Measurements from ENCODE around the gene LRRC7. TPM values are rescaled to one million over a fixed set of nuclear protein-coding genes. Genes with fewer than 3 reads are reported as not detected.

Gene LRRC7
- total RNA-seq, 1 donor = 0.09 TPM

GRCh38 chr1:70150444-70150843 lies 582.7 kb downstream of the LRRC7 start:
- no peak overlapping the region for H3K4me3 ChIP-seq (ENCODE audit: low read depth, low read length)
- DNase-seq (ENCODE audit: low read depth) = no peak
- TF ChIP-seq CTCF (IDR thresholded peaks at IDR 0.05; ENCODE audit: insufficient read depth, low read length) = no peak

DNA sequence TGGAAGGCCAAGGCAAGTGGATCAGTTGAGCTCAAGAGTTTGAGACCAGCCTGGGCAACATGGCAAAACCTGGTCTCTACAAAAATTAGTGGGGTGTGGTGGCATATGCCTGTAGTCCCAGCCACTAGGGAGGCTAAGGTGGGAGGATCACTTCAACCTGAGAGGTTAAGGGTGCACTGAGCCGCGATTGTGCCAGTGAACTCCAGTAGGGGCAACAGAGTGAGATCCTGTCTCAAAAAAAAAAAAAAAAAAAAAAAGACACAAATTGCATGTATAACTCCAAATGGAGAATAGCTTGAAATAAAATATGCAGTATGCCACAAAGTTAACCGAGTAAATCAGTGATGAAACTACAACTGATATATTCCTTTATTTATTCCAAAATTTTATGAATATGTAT lies 586.0 kb downstream of the LRRC7 start:
- TF ChIP-seq CTCF (IDR thresholded peaks at IDR 0.05; ENCODE audit: insufficient read depth, low read length) = no peak

GRCh38 chr1:70156529-70157120 lies 588.9 kb downstream of the LRRC7 start:
- H3K4me3 ChIP-seq (ENCODE audit: low read depth, low read length) = no peak overlapping the region
- TF ChIP-seq CTCF (IDR thresholded peaks at IDR 0.05; ENCODE audit: insufficient read depth, low read length) = no peak
- DNase-seq (ENCODE audit: low read depth) = no peak

More for the DNA sequence above, 586.0 kb downstream of the LRRC7 start:
- DNase-seq (ENCODE audit: low read depth) = no peak
- no peak overlapping the region for H3K4me3 ChIP-seq (ENCODE audit: low read depth, low read length)

GRCh38 chr1:70164350-70164749 lies 596.6 kb downstream of the LRRC7 start:
- H3K4me3 ChIP-seq (ENCODE audit: low read depth, low read length) = no peak overlapping the region
- no peak for TF ChIP-seq CTCF (IDR thresholded peaks at IDR 0.05; ENCODE audit: insufficient read depth, low read length)
- DNase-seq (ENCODE audit: low read depth) = no peak

DNA sequence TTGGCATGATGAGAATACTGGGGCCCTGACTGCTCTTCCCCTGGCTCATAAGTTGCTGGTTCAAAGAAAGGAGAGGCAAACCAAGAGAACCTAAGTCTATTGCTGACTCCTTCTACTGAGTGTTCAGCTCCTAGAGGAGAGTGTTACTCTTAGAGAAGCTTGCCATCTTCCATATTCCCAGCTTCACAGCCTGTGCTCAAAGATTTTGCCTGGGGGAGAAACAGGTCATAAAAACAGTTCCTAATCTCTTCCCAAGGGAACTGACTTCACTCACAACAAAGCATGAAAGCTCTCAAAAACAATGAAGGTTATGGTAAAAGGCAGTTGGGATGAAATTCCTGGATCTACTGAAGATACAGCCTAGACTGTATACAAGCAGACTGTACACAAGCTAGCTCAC lies 600.6 kb downstream of the LRRC7 start:
- peak; percentile 7 for DNase-seq (ENCODE audit: low read depth)
- H3K4me3 ChIP-seq (ENCODE audit: low read depth, low read length) = no peak overlapping the region
- no peak for TF ChIP-seq CTCF (IDR thresholded peaks at IDR 0.05; ENCODE audit: insufficient read depth, low read length)

DNA sequence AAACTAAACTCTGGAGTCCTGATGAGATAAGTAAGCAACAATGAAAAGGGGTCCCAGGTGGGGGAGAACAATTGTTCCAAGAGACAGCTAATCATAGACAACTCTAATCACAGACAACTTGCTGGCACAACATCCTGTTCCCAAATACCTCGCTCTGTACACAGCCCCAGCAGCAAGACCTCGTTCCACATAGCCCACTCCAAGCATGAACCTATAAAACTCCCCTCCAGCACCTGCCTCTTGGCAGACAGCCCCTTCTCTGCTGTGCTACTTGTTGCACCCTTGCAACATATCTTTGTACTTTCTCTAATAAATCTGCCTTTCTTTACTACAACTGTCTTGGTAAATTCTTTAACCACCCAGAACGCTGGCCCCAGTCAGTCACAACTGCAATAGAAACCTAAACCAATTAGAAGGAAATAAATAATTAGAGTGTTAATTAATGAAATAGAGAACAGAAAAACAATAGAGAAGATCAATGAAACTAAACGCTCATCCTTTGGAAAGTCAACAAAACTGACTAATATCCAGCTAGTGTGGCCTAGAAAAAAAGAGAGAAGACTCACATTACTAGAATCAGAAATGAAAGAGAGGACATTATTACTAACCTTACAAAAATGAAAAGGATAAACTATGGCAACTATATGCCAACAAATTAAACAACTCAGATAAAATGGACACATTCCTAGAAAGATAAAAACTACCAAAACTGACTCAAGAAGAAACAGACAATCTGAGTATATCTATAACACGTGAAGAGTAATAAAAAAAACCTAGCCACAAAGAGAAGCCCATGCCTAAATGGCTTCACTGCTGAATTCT lies 601.5 kb downstream of the LRRC7 start:
- TF ChIP-seq CTCF (IDR thresholded peaks at IDR 0.05; ENCODE audit: insufficient read depth, low read length) = no peak
- DNase-seq (ENCODE audit: low read depth) = peak; percentile 5

More for the DNA sequence above, 601.5 kb downstream of the LRRC7 start:
- H3K4me3 ChIP-seq (ENCODE audit: low read depth, low read length) = no peak overlapping the region

Measured in fibroblast of the aortic adventitia (primary cell).